ENCODE measurements around the gene ANKS3. TPM values are rescaled to one million over a fixed set of nuclear protein-coding genes. Genes with fewer than 3 reads are reported as not detected.

ANKS3 gene
- total RNA-seq, 1 donor from 2014 or later: 8.7 TPM

DNA sequence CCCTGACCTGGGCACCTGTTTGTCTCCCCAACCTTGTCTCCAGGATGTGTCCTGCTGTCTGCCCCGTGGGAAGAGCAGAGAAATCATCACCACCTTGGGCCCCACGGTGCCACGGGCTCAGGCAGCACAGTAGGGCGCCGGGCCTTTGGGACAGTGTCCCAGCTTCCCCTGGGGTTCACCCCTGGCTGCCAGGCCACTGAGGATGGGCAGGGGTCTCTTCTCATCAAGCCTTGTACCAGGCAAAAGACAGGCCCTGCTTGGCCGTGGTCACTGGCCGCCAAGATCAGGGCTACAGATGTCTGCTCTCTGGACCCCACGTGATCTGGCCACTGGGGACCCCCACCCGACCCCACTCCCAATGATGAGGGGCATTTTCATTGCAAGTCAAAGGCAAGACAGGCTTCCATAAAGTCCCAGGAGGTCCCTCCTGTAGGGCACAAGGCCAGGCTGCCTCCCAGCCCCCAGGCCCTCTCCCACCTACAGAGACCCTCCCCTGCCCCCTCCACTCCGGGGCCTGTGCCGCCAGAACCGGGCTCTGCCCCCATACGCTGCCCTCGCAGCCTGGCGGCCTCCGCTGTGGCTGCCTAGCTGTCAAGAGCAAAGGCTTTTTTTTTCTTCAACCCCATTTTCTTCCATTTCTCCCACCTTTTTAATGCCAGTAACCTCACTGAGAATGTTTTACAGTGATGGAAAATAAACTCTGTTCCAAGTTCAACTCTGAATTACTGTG lies 14.8 kb upstream of the ANKS3 start:
- peaks cover 51% of the 10 kb centered on the region for H3K36me3 ChIP-seq
- H3K9me3 ChIP-seq (replicated peaks): no peaks in the 10 kb centered on the region
- H3K27me3 ChIP-seq (ENCODE audit: low read depth): no peaks in the 10 kb centered on the region
- no peaks in the 10 kb centered on the region for H3K4me1 ChIP-seq
- no peak overlapping the region for H3K4me3 ChIP-seq
- TF ChIP-seq, protein P1, sequence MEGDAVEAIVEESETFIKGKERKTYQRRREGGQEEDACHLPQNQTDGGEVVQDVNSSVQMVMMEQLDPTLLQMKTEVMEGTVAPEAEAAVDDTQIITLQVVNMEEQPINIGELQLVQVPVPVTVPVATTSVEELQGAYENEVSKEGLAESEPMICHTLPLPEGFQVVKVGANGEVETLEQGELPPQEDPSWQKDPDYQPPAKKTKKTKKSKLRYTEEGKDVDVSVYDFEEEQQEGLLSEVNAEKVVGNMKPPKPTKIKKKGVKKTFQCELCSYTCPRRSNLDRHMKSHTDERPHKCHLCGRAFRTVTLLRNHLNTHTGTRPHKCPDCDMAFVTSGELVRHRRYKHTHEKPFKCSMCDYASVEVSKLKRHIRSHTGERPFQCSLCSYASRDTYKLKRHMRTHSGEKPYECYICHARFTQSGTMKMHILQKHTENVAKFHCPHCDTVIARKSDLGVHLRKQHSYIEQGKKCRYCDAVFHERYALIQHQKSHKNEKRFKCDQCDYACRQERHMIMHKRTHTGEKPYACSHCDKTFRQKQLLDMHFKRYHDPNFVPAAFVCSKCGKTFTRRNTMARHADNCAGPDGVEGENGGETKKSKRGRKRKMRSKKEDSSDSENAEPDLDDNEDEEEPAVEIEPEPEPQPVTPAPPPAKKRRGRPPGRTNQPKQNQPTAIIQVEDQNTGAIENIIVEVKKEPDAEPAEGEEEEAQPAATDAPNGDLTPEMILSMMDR (IDR thresholded peaks at IDR 0.05; ENCODE audit: borderline replicate concordance): no peak
- no peak for DNase-seq
- intact Hi-C loops (cut with micrococcal nuclease): no loop called here
- H3K27ac ChIP-seq (replicated peaks): no peak overlapping the region

DNA sequence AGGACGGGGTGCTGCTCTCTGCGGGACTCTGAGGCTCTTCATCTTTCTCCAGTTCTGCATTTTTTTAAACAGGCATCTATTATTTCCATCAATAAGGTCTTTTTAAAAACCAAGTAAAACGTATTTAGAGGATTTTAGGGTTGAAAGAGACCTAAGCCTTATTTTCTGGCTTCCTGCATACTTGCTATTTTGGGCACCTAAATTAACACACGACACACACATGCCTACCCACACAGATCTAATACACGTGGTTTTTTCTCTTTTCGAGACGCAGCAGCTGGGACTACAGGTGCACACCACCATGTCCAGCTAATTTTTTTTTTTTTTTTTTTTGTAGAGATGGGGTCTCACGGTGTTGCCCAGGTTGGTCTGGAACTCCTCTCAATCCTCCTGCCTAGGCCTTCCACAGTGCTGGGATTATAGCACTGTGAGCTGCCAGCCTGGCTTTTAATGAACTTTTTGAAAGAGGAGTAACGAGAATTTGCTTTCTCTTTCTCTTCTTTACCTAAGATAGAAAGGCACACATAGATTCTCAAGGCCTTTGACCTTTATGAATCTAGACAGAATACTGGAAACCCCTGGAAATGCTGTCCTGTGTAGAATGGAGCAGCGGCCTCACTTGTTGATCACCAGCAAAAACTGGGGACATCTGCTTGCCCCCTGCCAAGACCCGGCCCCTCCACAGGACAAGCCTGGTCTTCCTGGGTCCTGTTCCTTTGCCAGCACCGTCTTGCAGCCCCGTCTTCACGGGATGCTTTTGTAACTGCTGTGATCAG lies 14.0 kb upstream of the ANKS3 start:
- intact Hi-C loops (cut with micrococcal nuclease): no loop called here
- H3K4me1 ChIP-seq: peaks cover 6% of the 10 kb centered on the region
- H3K36me3 ChIP-seq: peaks cover 43% of the 10 kb centered on the region
- no peak overlapping the region for H3K27ac ChIP-seq (replicated peaks)
- H3K4me3 ChIP-seq: no peak overlapping the region
- H3K9me3 ChIP-seq (replicated peaks): no peaks in the 10 kb centered on the region
- no peaks in the 10 kb centered on the region for H3K27me3 ChIP-seq (ENCODE audit: low read depth)
- TF ChIP-seq, protein P1 (IDR thresholded peaks at IDR 0.05; ENCODE audit: borderline replicate concordance): no peak
- DNase-seq: no peak

DNA sequence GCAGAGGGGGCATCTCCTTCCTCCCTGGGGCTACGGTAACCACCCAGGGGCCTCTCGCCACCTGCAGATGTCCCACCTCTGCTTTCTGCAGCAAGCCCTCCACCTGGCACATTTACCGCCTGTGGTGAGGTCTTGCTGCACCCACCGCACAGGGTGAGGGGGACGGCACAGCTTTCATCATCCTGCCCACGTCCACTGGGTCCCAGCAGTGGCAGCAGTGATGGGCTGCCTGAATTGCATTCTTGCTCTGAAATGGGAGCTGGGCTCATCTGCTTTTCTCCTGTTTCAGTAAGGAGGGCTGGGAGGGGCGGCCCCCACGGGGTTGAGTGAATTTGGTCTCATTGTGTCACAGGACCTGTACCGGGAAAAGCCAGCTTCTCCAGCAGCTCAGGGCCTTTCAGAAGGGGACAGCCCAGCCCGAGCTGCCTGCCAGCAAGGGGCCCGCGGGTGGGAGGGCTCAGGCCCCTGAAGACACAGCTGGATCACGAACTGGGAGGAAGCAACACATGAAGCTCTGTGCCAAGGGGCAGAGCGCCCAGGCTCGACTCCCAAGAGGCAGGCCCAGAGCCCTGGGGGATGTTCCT lies 13.0 kb upstream of the ANKS3 start:
- H3K9me3 ChIP-seq (replicated peaks): no peaks in the 10 kb centered on the region
- no peak for DNase-seq

GRCh38 chr16:4746215-4746614 lies 12.1 kb upstream of the ANKS3 start:
- H3K36me3 ChIP-seq: peaks cover 24% of the 10 kb centered on the region
- intact Hi-C loops (cut with micrococcal nuclease): no loop called here
- H3K4me1 ChIP-seq: peaks cover 11% of the 10 kb centered on the region
- no peak overlapping the region for H3K27ac ChIP-seq (replicated peaks)
- no peaks in the 10 kb centered on the region for H3K9me3 ChIP-seq (replicated peaks)
- no peaks in the 10 kb centered on the region for H3K27me3 ChIP-seq (ENCODE audit: low read depth)
- H3K4me3 ChIP-seq: no peak overlapping the region
- DNase-seq: no peak
- TF ChIP-seq, protein P1 (IDR thresholded peaks at IDR 0.05; ENCODE audit: borderline replicate concordance): no peak

More for the DNA sequence above, 13.0 kb upstream of the ANKS3 start:
- TF ChIP-seq, protein P1 (IDR thresholded peaks at IDR 0.05; ENCODE audit: borderline replicate concordance): no peak
- no peak overlapping the region for H3K27ac ChIP-seq (replicated peaks)
- H3K36me3 ChIP-seq: peaks cover 33% of the 10 kb centered on the region
- peaks cover 11% of the 10 kb centered on the region for H3K4me1 ChIP-seq
- intact Hi-C loops (cut with micrococcal nuclease): no loop called here
- H3K27me3 ChIP-seq (ENCODE audit: low read depth): no peaks in the 10 kb centered on the region
- no peak overlapping the region for H3K4me3 ChIP-seq

GRCh38 chr16:4745274-4745569 lies 11.2 kb upstream of the ANKS3 start:
- no peak overlapping the region for H3K4me3 ChIP-seq
- no peak overlapping the region for H3K27ac ChIP-seq (replicated peaks)
- H3K4me1 ChIP-seq: peaks cover 11% of the 10 kb centered on the region
- peaks cover 15% of the 10 kb centered on the region for H3K36me3 ChIP-seq
- no peaks in the 10 kb centered on the region for H3K9me3 ChIP-seq (replicated peaks)
- no peak for DNase-seq
- TF ChIP-seq, protein P1 (IDR thresholded peaks at IDR 0.05; ENCODE audit: borderline replicate concordance): no peak
- intact Hi-C loops (cut with micrococcal nuclease): no loop called here
- H3K27me3 ChIP-seq (ENCODE audit: low read depth): no peaks in the 10 kb centered on the region

Data from left ventricle myocardium inferior (tissue), 1 donor.